ENCODE measurements around the gene MOB3A.

MOB3A gene

DNA sequence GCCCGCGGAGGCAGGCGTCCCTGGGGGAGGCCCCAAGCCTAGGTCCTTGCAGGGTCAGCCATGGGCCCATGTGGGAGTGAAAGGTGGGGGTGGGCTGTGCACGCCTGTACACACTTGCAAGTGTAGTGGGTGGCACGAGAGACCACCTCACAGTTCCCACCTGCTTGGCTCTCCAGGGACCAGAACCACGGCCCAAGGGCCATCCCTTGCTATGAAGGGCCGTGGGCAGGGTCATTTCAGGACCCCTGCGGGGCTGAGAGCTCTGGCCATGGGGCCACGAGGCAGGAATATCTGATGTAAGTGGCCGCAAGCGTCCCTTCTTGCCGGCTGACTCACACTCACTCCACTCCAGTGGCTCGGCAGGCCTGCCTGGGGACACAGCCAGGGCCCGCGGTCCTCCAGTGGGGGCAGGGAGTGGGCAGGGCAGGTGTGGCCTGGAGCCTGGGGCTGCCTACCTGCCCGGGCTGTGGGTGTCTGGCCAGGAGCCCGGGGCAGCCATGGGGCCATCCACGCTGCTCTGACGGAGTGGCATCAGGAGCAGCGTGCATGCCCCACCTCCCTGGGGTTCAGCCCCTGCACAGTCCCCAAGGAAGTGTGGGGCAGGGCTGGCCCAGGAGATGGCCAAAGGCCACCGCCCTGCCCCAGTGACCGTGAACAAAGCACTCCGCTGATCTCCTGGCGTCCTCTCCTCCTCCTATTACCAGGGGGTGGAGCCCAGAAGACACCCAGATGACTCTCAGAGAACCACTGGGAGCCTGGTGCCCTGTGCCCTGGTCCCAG lies 36.5 kb downstream of the MOB3A start:
- in situ Hi-C loops (cut with MboI; ENCODE audit: low sequenced_read_pairs), result no loop called here

DNA sequence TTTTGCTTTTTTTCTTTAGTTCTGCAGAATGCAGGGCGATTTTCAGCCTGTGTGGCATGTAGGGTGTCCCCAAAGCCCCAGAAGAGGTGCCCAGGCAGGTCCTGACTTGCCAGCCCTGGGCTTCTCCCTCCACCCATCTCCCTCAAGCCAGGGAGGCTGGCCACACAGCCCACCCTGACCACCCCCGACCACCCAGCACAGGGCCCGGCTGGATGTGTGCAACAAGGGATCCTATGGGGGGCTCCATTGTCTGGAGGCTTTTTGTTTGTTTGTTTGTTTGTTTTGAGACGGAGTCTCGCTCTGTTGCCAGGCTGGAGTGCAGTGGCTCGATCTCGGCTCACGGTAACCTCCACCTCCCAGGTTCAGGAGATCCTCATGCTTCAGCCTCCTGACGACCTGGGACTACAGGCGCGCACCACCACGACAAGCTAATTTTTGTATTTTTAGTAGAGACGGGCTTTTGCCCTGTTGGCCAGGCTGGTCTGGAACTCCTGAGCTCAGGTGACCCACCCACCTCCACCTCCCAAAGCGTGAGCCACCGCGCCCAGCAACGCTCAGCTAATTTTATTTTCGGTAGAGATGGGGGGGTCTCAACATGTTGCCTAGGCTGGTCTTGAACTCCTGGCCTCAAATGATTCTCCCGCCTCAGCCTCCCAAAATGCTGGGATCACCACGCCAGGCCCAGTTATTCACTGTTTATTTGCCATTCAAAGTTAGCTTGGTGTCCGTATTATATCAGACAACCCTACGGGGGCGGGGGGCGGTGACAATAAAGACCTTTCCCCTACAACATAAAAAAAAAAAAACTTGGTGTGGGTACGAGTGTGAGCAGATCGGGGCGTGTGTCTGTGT lies 37.3 kb downstream of the MOB3A start:
- in situ Hi-C loops (cut with MboI; ENCODE audit: low sequenced_read_pairs), result no loop called here

DNA sequence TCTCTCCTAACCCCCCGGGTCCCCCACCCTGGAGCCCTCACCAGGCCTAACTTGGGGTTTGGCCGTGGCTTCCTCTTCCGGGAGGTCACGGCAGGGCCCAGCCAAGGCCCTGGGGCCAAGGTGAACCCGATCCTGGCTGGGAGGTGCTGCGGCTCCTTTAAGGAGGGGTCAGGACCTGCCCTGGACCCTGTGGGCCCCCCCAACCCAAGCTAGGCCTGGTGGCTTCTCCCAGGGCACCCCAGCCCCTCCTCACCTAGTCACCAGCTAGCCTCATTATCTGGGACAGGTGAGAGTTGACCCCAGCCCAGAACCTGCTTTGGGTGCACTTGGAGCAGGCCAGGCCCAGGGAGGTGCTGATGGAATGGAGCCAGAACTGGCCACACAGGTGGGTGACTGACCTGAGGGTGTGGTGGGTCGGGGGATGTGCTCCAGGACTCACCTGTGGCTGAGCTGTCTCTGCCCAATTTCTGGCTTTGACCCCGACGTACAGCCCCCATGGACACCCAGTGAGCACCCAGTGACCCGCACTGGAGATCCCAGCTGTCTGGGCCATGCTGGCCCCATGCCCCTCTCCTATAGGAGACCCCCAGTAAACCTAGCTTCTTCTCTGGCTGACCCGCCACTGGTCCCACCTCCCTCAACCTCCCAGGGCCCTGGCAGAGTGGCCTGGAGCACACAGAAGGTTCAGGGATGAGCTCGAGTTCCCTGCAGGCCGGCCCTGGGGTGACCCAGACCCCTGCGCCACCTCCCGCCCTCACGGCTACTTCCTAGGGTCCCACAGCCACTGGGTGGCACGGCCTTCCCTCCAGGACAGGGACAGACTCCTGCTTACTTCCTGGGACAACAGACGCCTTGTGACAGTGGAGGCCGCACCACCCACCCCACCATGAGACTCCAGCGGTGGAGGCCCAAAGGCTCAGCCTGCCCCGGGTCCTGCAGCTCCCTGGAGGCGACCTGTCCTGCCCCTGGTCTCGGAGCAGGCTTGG lies 38.3 kb downstream of the MOB3A start:
- in situ Hi-C loops (cut with MboI; ENCODE audit: low sequenced_read_pairs), result no loop called here

DNA sequence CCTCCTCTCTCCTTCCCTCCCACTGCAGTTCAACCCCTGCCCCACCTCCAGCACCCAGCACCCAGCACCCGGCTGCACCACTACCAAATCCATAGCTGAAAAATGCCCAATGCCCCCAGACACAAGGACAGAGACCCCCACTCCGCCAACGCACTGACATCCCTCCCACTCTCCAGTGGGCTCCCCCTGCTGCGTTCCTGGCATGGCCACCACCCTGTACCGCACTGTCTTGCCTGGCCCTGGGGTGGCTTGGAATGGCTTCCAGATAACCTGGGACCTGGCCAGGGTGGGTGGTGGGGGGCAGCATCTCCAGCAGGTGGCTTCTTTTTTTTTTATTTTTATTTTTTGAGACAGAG lies 39.3 kb downstream of the MOB3A start:
- in situ Hi-C loops (cut with MboI; ENCODE audit: low sequenced_read_pairs), result no loop called here

DNA sequence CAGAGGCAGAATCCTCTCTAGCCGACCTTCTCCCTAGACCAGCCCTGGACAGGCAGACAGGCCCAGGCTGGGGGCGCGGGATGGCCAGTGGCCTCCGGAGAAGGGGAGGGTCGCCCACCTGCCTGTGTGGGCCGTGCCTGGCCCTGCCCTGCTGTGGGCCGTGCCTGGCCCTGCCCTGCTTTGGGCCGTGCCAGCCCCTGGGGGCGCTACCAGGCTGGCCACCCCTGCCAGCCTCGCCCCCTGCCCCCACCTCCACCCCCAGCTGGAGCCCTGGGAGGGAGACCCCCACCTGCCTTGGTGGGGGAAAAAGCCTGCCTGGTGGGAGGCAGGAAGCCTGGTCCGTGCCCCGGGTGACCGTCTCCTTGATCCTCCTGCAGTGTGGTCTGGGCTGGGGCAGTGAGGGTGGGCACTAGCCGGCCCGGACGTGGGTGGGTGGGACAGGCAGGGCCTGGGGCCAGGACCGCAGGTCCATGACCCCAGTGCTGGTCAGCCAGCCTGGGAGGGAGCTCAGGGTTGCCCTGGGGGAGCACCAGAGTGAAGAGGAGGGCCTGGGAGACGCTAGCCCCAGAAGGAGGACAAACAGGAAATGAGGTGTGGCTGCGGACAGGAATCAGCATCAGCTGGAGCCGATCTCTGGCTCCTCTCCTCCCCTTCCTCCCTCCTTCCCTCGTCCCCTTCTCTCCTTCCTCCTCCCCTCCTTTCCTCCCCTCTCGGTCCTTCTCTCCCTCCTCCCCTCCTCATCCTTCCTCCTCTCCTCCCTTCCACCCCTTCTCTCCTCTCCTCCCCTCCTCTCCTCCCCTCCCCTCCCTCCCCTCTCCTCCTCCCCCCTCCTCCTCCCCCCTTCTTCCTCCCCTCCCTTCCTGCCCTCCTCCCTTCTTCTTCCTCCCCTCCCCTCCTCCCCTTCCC lies 39.9 kb downstream of the MOB3A start:
- in situ Hi-C loops (cut with MboI; ENCODE audit: low sequenced_read_pairs), result no loop called here

DNA sequence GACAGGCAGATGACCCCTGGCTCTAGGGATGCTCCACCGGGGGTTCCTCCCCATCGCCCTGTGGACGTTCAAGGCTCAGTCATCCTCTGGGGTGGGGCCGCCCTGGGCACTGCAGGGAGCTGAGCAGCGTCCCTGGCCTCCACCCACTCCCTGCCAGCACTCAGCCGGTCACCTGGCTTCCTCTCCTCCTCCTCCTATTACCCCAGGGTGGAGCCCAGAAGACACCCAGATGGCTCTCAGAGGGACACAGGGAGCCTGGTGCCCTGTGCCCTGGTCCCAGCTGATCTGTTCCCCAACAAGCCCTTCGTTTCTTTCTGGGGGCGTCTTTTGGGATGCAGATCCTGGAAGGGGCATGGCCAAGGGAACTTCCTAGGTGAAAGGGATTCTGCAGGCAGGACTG lies 41.4 kb downstream of the MOB3A start:
- in situ Hi-C loops (cut with MboI; ENCODE audit: low sequenced_read_pairs), result no loop called here

DNA sequence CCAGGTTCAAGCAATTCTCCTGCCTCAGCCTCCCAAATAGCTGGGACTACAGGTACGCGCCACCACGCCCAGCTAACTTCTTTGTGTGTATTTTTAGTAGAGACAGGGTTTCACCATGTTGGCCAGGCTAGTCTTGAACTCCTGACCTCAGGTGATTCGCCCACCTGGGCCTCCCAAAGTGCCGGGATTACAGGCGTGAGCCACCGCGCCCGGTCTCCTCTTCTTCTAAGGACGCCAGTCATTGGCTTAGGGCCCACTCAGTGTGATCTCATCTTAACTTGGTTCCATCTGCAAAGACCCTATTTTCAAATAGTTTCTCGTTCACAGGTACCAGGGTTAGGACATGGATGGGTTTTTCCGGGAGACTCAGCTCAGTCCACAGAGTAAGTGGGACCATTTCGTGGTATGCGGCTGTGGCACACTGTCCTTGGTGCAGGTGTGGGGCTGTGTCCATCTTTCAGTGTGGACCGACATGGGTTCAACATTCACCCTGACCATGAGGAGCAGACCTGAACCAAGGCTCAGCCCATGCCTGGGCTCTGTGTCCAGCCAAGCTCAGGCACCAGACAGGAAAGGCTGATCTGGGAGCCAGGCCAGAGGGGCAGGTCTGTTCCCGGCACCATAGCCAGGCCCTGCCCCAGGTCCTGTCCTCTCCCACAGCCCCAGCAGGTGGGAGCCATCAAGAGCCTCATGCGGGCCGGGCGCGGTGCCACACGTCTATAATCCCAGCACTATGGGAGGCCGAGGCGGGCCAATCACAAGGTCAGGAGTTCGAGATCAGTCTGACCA lies 42.3 kb downstream of the MOB3A start:
- in situ Hi-C loops (cut with MboI; ENCODE audit: low sequenced_read_pairs), result no loop called here

DNA sequence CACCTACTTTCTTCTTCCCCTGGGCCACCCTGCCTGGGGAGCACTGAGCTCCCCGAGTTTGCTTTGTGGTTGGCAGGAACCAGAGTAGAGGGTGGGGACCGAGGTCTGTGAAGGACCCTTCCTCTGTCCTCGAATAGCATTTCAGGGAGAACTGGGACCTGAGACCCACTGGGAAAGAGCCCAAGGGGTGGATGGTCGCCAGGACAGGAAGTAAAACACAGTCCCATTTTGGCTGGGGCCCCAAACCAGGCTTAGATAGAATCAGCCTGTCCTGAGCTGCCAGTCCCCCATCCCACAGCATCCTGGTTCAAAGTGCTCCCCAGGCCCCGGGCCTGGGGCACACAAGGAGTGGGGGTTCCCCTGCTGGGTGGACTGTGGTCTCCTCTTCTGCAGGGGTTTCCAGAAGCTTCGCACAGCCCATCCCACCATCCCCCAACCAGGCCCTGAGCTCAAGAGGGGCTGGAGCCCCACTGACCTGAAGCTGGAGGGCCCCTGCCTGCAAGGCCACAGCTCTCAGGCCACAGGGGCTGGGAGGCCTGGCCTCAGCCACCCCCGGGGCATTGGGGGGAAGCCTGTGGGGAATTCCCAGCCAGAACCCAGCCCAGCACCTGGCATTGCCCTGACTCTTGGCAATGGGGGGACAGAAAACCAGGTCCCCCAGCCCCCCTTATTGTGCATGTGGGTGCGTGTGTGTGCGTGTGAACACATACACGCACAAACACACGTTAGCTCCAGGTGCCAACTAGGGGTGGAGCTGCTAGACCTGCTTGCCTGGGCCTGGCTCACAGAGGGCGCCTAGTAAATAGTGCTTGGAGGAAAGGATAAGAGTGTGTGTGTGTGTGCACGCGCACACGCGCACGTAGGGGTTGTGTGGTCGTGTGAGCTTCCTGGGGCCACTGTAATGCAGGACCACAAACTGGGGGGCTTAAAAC lies 44.1 kb downstream of the MOB3A start:
- in situ Hi-C loops (cut with MboI; ENCODE audit: low sequenced_read_pairs), result no loop called here

DNA sequence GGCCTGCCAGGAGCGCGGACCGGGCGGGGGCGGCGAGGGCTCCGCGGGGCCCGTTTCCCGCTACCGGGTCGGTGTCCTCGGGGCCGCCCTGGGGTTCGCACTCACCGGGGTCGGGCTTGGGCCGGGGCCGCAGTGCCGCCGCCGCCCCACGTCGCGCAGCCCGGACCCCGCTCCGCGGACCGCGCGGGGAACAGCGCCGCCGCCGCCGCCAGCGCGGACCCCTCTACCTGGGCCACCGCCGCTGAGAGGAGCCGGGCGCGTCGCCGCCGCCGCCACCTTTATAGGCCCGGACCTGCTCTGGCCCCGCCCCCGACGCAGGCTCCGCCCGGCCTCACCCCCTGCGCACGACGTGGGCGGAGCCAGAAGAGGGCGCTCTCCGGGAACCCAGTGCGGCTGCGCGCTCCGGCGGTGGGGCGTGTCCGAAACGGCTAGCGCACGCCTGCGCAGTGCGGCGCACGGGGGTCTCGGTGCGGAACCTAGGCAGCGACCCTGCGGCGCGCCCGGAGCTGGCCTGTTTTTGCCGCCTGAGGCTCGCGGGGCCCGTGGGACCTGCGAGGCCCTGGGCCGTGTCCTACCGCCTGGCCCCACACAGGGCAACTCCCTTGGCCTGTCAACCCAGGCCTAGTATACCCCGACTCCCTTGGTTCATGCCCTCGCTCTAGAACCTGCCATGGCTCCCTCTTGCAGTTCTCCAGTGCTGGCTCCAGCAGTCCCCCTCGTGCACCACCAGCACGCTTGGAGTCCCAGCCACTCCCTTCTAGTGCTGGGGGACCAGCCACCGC lies 44.9 kb downstream of the MOB3A start, which contains the start of gene MKNK2:
MKNK2 (minus strand) TSS at position 254 of the 782 bp plus-strand sequence. CDS start 393 bp downstream, outside the sequence.
- in situ Hi-C loops (cut with MboI; ENCODE audit: low sequenced_read_pairs), result no loop called here

DNA sequence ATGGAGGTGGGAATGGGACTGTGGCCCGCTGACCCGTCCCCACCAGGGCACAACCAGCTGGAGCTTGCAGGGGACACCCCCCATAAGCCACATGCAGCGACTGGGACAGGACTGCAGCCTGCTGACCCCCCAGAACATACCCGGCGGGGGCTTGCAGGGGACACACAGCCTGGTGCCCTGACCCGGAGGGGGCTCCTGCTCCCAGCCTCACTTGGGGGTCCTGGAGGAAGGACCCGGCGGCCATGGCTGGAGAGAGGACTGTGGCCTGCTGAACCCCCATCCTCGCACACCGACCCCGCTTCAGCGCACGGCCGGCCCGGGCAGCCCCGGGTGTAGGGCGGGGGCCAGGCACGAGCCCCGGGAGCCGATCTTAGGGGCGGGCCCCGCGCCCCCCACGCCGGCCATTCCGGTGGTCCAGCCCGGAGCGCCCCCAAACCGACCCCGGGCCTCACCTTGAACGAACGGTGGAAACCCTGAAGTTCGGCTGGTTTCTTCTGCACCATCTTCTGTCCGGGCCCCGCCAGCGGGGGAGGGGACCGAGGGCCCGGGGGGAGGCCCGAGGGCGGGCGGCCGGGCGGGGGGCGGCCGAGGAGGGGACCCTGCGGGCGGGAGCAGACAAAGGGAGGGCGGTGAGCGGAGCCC lies 45.7 kb downstream of the MOB3A start:
- in situ Hi-C loops (cut with MboI; ENCODE audit: low sequenced_read_pairs), result no loop called here

DNA sequence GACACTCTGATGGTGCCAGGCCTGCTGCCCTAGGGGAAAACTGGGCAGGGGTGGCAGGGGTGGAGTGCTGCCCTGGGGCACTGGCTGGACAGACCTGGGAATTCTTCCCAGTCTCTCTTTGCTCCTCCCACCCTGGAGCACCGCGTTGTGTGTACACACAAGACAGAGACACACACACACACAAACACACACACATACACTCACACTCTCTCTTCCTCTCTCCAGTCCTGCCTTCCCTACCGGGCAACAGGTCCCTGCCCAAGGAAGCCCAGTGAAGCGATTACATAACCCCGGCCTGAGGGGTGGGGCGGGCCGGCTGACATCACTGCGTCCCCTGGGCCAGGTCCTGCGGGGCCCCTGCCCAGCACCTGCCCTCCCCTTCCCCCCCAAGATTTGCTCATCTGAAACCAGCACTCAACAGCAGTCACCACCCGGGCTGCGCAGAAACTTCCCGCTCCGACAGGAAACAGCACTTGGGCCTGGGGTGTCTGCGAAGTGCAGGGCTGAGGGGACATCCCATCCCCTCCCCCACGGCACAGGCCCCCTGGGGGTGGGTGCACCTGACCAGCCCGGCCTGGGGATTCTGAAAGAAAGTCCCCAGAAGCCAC lies 46.3 kb downstream of the MOB3A start:
- in situ Hi-C loops (cut with MboI; ENCODE audit: low sequenced_read_pairs), result no loop called here

DNA sequence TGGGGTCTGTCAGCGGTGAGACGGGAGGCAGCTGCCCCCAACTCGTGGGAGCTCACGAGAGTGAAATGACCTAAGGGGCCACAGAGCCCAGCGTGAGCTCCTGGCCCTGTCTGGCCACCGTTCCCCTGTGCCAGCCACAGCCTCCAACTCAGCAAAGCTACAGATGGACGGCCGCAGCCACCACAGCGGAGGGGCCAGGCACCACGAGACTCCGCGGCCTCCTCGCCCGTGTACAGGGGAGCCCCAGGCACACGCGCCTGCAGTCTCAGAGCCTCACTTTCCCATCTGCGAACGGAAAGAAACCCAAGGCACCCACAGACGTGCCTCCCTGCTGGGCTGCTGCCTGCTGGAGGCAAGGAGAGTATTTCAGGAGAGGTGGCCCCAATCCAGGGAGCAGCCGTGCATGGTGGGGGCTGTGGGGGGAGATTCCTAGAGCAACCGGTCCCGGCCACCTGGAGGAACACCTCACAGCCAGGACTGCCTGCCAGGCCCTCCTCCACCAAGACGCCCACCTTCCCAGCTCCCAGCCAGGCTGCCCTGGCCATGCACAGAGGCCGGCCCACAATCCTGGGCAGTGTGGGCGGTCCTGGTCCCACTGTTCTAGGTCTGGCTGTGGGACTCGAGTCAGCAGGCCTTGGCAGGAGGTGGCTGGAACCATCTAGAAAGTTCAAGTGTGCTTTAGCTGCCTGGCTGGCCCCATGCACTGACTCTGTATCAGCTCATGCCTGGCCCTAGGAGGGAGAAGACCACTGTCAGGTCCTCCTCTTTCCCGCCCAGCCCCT lies 47.0 kb downstream of the MOB3A start:
- in situ Hi-C loops (cut with MboI; ENCODE audit: low sequenced_read_pairs), result no loop called here

DNA sequence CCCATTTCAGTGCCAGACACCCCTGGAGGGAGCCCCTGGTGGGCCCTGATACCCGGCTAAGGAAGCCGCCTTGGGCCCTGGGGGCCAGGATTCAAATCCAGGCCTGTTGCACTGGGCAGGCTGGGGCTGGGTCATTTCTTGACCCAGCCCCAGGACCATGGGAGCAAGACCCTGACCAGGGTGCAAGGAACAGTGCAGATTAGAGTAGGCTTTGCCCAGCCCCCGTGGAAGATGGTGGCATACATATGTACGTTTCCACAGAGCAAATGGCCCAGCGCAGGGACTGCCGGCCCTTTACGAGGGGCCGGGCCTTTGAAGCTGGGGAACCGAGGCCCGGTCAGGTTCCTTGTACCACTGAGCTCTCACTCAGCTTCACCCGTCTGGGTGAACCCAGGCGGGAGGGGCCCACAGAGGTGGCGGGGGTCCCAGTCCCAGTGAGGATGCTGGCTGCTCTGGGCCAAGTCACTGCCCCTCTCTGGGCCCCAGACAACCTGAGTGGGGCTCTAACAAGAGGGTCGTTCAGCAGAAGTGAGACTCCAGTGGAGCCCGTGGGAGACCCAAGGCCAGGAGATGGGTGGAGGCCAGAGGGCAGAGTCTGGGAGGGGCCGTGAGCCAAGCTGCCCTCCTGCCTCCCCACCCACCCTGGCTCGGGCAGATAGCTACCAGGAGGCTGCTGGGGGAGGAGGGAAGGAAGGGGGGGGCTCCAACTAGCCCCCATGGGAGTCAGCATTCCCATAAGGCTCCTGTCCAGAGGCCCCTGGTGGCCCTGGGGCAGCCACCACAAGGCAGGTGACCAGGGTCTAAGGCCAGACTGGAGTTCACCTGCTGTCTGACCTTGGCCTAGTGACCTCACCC lies 47.8 kb downstream of the MOB3A start:
- in situ Hi-C loops (cut with MboI; ENCODE audit: low sequenced_read_pairs), result no loop called here

DNA sequence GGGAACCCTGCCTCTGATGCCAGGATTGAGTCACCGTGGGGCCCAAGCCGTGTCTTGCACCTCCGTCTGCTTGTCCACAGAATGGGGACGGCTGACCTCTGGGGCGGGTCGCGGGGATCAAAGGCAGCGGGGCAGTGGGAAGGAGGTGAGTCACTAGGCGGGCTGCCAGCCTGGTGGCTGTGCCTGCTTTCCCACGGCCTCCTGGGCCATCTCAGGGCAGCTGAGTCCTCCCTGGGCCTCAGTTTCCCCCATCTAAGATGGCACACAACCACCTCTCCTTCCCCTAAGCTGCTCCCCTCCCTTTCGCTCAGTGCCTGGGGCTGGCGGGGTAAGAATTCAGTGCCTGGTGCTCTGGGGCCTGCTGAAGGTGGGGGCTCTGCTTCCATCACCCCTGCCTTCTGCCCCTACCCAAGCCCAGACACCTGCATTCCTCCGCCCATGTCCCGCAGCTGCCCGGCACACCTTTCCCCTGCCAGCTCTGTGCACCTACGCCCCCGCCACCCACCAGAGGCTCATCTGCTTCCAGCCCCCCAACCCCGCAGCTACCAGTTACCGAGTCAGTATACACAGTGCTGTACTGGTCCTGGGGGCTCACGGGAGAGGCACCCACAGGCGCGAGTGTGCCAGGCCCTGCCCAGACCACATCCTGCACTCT lies 48.5 kb downstream of the MOB3A start:
- in situ Hi-C loops (cut with MboI; ENCODE audit: low sequenced_read_pairs), result no loop called here

Measured in HL-60/S4 treated with phorbol 12-myristate 13-acetate at 8.2 ng/mL for 4 days and 3 days (cell line).